Neural cell (in vitro differentiated cells): ENCODE data around the gene PGRMC2. TPM values are rescaled to one million over a fixed set of nuclear protein-coding genes. Genes with fewer than 3 reads are reported as not detected.

Source experiments
- H2AFZ ChIP-seq: fragments of 200-600, 300-800 bp; sonication (generic), shearing (Covaris generic); 2 replicates; pipeline ENCODE4 v1.6.0; 2014; ENCODE audit warnings: low read depth, mild to moderate bottlenecking, antibody characterized with exemption, low read length, moderate library complexity
- H3F3A ChIP-seq: fragments of 200-600 bp; shearing (Covaris generic); 2 replicates; pipeline ENCODE4 v1.6.1; 2016; ENCODE audit warnings: mild to moderate bottlenecking, moderate library complexity, mixed read lengths, antibody characterized with exemption, low read length; ENCODE audit not compliant: insufficient read depth, poor library complexity, severe bottlenecking
- H3K27ac ChIP-seq: fragments of 200-600, 300-800 bp; sonication (generic), shearing (Covaris generic); 2 replicates; pipeline ENCODE4 v1.5.1; 2014; ENCODE audit warnings: mild to moderate bottlenecking, low read length, moderate library complexity
- H3K27me3 ChIP-seq: fragments of 300-800, 200-600 bp; sonication (generic), shearing (Covaris generic); 2 replicates; pipeline ENCODE4 v1.6.0; 2014; ENCODE audit warnings: mild to moderate bottlenecking, low read depth, low read length, moderate library complexity; ENCODE audit not compliant: insufficient read depth
- H3K36me3 ChIP-seq: fragments of 300-800, 200-600 bp; sonication (generic), shearing (Covaris generic); 2 replicates; pipeline ENCODE4 v1.5.1; 2014; ENCODE audit warnings: mild to moderate bottlenecking, antibody characterized with exemption, low read length, moderate library complexity; ENCODE audit not compliant: insufficient read depth
- H3K4me2 ChIP-seq: fragments of 300-800, 200-600 bp; sonication (generic), shearing (Covaris generic); 2 replicates; pipeline ENCODE4 v1.6.0; 2014; ENCODE audit warnings: mild to moderate bottlenecking, low read length
- H3K4me3 ChIP-seq: fragments of 300-800, 200-600 bp; sonication (generic), shearing (Covaris generic); 2 replicates; pipeline ENCODE4 v1.5.1; 2014; ENCODE audit warnings: mild to moderate bottlenecking, low read length, moderate library complexity
- H3K79me2 ChIP-seq: fragments of 200-600 bp; shearing (Covaris generic); replicated peaks from 2 replicates; pipeline ENCODE4 v1.6.0; 2014; ENCODE audit warnings: mild to moderate bottlenecking, low read length, moderate library complexity; ENCODE audit not compliant: insufficient read depth
- H3K9ac ChIP-seq: fragments of 300-800, 200-600 bp; sonication (generic), shearing (Covaris generic); 2 replicates; pipeline ENCODE4 v1.6.1; 2016; ENCODE audit warnings: mild to moderate bottlenecking, low read length, mixed read lengths
- H3K9me2 ChIP-seq: fragments of 200-600 bp; shearing (Covaris generic); 2 replicates; pipeline ENCODE4 v1.6.1; 2016; ENCODE audit warnings: mild to moderate bottlenecking, low read length, mixed read lengths; ENCODE audit not compliant: insufficient read depth
- H3K9me3 ChIP-seq: fragments of 200-600, 300-800 bp; sonication (generic), shearing (Covaris generic); 2 replicates; pipeline ENCODE4 v1.6.1; 2016; ENCODE audit warnings: mild to moderate bottlenecking, mixed run types, low read length, moderate library complexity, mixed read lengths
- H4K20me1 ChIP-seq: fragments of 200-600 bp; shearing (Covaris generic); 2 replicates; pipeline ENCODE4 v1.6.1; 2016; ENCODE audit warnings: mild to moderate bottlenecking, mixed run types; ENCODE audit not compliant: insufficient read depth
- EP300 ChIP-seq: fragments of 450-650 bp; conservative IDR thresholded peaks from 2 replicates; pipeline ENCODE4 v1.6.1; 2014; ENCODE audit warnings: antibody characterized with exemption, mild to moderate bottlenecking, moderate library complexity; ENCODE audit not compliant: poor library complexity, severe bottlenecking
- EZH2 ChIP-seq: fragments of 200-600, 300-800 bp; shearing (Covaris generic), sonication (generic); IDR thresholded peaks from 2 replicates; pipeline ENCODE4 v1.6.1; 2014; ENCODE audit warnings: antibody characterized with exemption, low read length, borderline replicate concordance, mild to moderate bottlenecking; ENCODE audit not compliant: insufficient read depth, poor library complexity, severe bottlenecking
- MXI1 ChIP-seq: fragments of 450-650 bp; conservative IDR thresholded peaks from 2 replicates; pipeline ENCODE4 v1.6.1; 2014; ENCODE audit warnings: antibody characterized with exemption, mild to moderate bottlenecking; ENCODE audit not compliant: poor library complexity, severe bottlenecking
- POLR2AphosphoS5 ChIP-seq: IDR thresholded peaks from 2 replicates; pipeline ENCODE4 v1.6.1; 2012
- RAD21 ChIP-seq: fragments of 450-650 bp; conservative IDR thresholded peaks from 2 replicates; pipeline ENCODE4 v1.6.1; 2014; ENCODE audit warnings: antibody characterized with exemption, mild to moderate bottlenecking, moderate library complexity
- SMC3 ChIP-seq: fragments of 450-650 bp; conservative IDR thresholded peaks from 2 replicates; pipeline ENCODE4 v1.6.1; 2014; ENCODE audit warnings: antibody characterized with exemption, mild to moderate bottlenecking, moderate library complexity; ENCODE audit not compliant: poor library complexity
- TAF1 ChIP-seq: IDR thresholded peaks from 2 replicates; pipeline ENCODE4 v1.6.1; 2012; ENCODE audit warnings: low read depth
- polyA plus RNA-seq: library from polyadenylated mRNA; depleted of rRNA; stranded (reverse); fragments of >200 nt; gene quantifications from 2 replicates; pipeline ENCODE4 v1.2.3, GENCODE V29; 2014
- TF ChIP-seq, protein P1 (sequence below): fragments of 450-650 bp; IDR thresholded peaks from 2 replicates; pipeline ENCODE4 v1.5.1; 2014; ENCODE audit warnings: antibody characterized with exemption, mild to moderate bottlenecking, moderate library complexity; ENCODE audit not compliant: poor library complexity, severe bottlenecking
- TF ChIP-seq, protein P2 (sequence below): IDR thresholded peaks from 2 replicates; pipeline ENCODE4 v1.6.1; 2012; ENCODE audit warnings: borderline replicate concordance

The PGRMC2 gene
- polyA plus RNA-seq, 1 donor from 2014 or later: 16.5 TPM

GRCh38 chr4:128277856-128278255, 9.8 kb downstream of the PGRMC2 start:
- TF ChIP-seq, protein P1, sequence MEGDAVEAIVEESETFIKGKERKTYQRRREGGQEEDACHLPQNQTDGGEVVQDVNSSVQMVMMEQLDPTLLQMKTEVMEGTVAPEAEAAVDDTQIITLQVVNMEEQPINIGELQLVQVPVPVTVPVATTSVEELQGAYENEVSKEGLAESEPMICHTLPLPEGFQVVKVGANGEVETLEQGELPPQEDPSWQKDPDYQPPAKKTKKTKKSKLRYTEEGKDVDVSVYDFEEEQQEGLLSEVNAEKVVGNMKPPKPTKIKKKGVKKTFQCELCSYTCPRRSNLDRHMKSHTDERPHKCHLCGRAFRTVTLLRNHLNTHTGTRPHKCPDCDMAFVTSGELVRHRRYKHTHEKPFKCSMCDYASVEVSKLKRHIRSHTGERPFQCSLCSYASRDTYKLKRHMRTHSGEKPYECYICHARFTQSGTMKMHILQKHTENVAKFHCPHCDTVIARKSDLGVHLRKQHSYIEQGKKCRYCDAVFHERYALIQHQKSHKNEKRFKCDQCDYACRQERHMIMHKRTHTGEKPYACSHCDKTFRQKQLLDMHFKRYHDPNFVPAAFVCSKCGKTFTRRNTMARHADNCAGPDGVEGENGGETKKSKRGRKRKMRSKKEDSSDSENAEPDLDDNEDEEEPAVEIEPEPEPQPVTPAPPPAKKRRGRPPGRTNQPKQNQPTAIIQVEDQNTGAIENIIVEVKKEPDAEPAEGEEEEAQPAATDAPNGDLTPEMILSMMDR: no peak
- no peak for TF ChIP-seq POLR2AphosphoS5
- no peak for TF ChIP-seq EZH2
- no peak for TF ChIP-seq SMC3
- no peak for TF ChIP-seq TAF1
- no peak for TF ChIP-seq RAD21
- TF ChIP-seq EP300: no peak
- TF ChIP-seq, protein P2, sequence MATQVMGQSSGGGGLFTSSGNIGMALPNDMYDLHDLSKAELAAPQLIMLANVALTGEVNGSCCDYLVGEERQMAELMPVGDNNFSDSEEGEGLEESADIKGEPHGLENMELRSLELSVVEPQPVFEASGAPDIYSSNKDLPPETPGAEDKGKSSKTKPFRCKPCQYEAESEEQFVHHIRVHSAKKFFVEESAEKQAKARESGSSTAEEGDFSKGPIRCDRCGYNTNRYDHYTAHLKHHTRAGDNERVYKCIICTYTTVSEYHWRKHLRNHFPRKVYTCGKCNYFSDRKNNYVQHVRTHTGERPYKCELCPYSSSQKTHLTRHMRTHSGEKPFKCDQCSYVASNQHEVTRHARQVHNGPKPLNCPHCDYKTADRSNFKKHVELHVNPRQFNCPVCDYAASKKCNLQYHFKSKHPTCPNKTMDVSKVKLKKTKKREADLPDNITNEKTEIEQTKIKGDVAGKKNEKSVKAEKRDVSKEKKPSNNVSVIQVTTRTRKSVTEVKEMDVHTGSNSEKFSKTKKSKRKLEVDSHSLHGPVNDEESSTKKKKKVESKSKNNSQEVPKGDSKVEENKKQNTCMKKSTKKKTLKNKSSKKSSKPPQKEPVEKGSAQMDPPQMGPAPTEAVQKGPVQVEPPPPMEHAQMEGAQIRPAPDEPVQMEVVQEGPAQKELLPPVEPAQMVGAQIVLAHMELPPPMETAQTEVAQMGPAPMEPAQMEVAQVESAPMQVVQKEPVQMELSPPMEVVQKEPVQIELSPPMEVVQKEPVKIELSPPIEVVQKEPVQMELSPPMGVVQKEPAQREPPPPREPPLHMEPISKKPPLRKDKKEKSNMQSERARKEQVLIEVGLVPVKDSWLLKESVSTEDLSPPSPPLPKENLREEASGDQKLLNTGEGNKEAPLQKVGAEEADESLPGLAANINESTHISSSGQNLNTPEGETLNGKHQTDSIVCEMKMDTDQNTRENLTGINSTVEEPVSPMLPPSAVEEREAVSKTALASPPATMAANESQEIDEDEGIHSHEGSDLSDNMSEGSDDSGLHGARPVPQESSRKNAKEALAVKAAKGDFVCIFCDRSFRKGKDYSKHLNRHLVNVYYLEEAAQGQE: no peak
- no peak for TF ChIP-seq MXI1
- H3K36me3 ChIP-seq: no peaks in the 10 kb centered on the region
- H3K27ac ChIP-seq: no peak overlapping the region
- no peaks in the 10 kb centered on the region for H3K27me3 ChIP-seq
- no peaks in the 10 kb centered on the region for H3K9me2 ChIP-seq
- H3K9ac ChIP-seq: no peak overlapping the region
- H3K4me3 ChIP-seq: no peak overlapping the region
- no peak overlapping the region for H2AFZ ChIP-seq
- no peak overlapping the region for H3K4me2 ChIP-seq
- H3F3A ChIP-seq: no peaks in the 10 kb centered on the region
- peaks cover 77% of the 10 kb centered on the region for H3K79me2 ChIP-seq
- H3K9me3 ChIP-seq: no peaks in the 10 kb centered on the region
- H4K20me1 ChIP-seq: no peaks in the 10 kb centered on the region

DNA sequence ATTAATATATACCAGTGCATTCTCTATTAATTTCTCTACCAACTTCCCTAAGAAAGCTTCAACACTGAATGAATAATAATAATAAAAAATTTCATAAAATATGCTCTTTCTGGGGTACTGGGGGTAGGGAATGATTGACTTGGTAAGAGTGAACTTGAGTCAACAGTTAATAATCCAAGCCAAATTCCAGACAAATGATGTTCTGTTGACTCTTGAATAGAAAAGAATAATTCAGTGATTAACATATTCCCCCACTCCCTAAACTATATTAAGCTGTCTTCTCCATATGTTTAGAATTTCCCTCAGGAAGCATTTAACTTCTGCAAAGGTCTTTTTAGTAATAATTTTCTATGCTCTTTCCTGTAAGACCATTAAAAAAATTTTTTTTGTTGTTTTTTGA, 12.3 kb downstream of the PGRMC2 start:
- no peaks in the 10 kb centered on the region for H3K9me2 ChIP-seq
- H3F3A ChIP-seq: no peaks in the 10 kb centered on the region
- no peak overlapping the region for H3K4me2 ChIP-seq
- H4K20me1 ChIP-seq: no peaks in the 10 kb centered on the region
- H2AFZ ChIP-seq: no peak overlapping the region
- no peak overlapping the region for H3K9ac ChIP-seq
- no peaks in the 10 kb centered on the region for H3K9me3 ChIP-seq
- peaks cover 5% of the 10 kb centered on the region for H3K36me3 ChIP-seq
- H3K27me3 ChIP-seq: no peaks in the 10 kb centered on the region
- no peak overlapping the region for H3K27ac ChIP-seq
- TF ChIP-seq EP300 (no peak), SMC3 (no peak), POLR2AphosphoS5 (no peak), TAF1 (no peak), MXI1 (no peak), RAD21 (no peak), EZH2 (no peak)
- TF ChIP-seq, protein P1: no peak
- TF ChIP-seq, protein P2: no peak
- H3K4me3 ChIP-seq: no peak overlapping the region
- peaks cover 54% of the 10 kb centered on the region for H3K79me2 ChIP-seq
